ENCODE measurements around the gene GGCX.

Gene GGCX

GRCh38 chr2:85584857-85585780 lies 23.8 kb upstream of the GGCX start:
- Histone ChIP-seq H3K4me1 (ENCODE audit: insufficient read depth, insufficient read length) (peaks cover 7% of the 10 kb centered on the region), H3K27me3 (ENCODE audit: insufficient read depth, insufficient read length) (peaks cover 51% of the 10 kb centered on the region), H3K4me3 (ENCODE audit: insufficient read length, low read depth) (peak overlapping the region; percentile 43), H3K9me3 (ENCODE audit: insufficient read depth, low read length) (no peaks in the 10 kb centered on the region), H3K36me3 (ENCODE audit: insufficient read depth, insufficient read length, low read length) (no peaks in the 10 kb centered on the region), H3K9ac (ENCODE audit: insufficient read length, low read depth) (peak overlapping the region; percentile 56)
- no peak for DNase-seq (ENCODE audit: low read depth, low spot score)
- TF ChIP-seq SUZ12 (IDR thresholded peaks at IDR 0.05; ENCODE audit: extremely low read depth, insufficient read depth, insufficient read length) (no peak), ZNF274 (IDR thresholded peaks at IDR 0.05; ENCODE audit: low read depth, low read length) (no peak), YY1 (IDR thresholded peaks at IDR 0.05; ENCODE audit: insufficient read depth, insufficient read length) (no peak)

DNA sequence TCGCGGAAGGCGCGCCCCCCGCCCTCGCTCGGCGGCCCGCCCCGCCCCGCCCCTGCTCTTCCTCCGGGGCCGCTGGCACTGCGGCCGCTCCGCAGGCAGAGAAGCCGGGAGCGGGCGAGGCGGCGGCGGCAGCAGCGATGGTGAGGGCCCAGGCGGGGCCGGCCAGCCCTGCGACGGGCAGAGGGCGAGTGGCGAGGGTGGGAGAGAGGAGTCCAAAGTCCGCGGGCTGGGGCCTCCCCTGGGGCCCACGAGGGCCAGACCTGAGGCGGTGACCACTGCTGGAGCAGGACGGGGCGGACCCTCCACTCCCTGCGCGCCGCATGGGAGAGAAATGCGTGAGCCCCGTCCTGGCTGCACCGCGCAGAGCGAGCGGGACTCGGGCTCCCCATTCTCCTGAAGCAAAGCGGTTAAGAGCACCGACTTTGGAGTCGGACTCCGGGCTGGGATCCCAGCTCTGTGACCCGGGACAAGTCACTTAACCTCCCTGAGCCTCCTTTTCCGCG lies 23.1 kb upstream of the GGCX start, which contains the start of gene VAMP5:
Gene VAMP5 (plus strand): TSS at position 78 of the 503 bp plus-strand sequence. CDS start 60 bp downstream, at position 138.
- Histone ChIP-seq H3K9ac (ENCODE audit: insufficient read length, low read depth) (peak within 1 kb of the TSS; percentile 56), H3K36me3 (ENCODE audit: insufficient read depth, insufficient read length, low read length) (no peaks in the 10 kb centered on the region), H3K9me3 (ENCODE audit: insufficient read depth, low read length) (no peaks in the 10 kb centered on the region), H3K27me3 (ENCODE audit: insufficient read depth, insufficient read length) (peaks cover 51% of the 10 kb centered on the region), H3K4me3 (ENCODE audit: insufficient read length, low read depth) (peak within 1 kb of the TSS; percentile 43), H3K4me1 (ENCODE audit: insufficient read depth, insufficient read length) (peaks cover 7% of the 10 kb centered on the region)
- TF ChIP-seq SUZ12 (IDR thresholded peaks at IDR 0.05; ENCODE audit: extremely low read depth, insufficient read depth, insufficient read length) (no peak), ZNF274 (IDR thresholded peaks at IDR 0.05; ENCODE audit: low read depth, low read length) (no peak), YY1 (IDR thresholded peaks at IDR 0.05; ENCODE audit: insufficient read depth, insufficient read length) (no peak)
- DNase-seq (ENCODE audit: low read depth, low spot score) = no peak

GRCh38 chr2:85583667-85584353 lies 22.5 kb upstream of the GGCX start:
- Histone ChIP-seq H3K9me3 (ENCODE audit: insufficient read depth, low read length) (no peaks in the 10 kb centered on the region), H3K9ac (ENCODE audit: insufficient read length, low read depth) (no peak overlapping the region), H3K4me3 (ENCODE audit: insufficient read length, low read depth) (no peak overlapping the region), H3K36me3 (ENCODE audit: insufficient read depth, insufficient read length, low read length) (no peaks in the 10 kb centered on the region), H3K4me1 (ENCODE audit: insufficient read depth, insufficient read length) (peaks cover 7% of the 10 kb centered on the region), H3K27me3 (ENCODE audit: insufficient read depth, insufficient read length) (peaks cover 51% of the 10 kb centered on the region)
- DNase-seq (ENCODE audit: low read depth, low spot score) = no peak
- TF ChIP-seq ZNF274 (IDR thresholded peaks at IDR 0.05; ENCODE audit: low read depth, low read length) = no peak
- TF ChIP-seq SUZ12 (IDR thresholded peaks at IDR 0.05; ENCODE audit: extremely low read depth, insufficient read depth, insufficient read length) = no peak
- no peak for TF ChIP-seq YY1 (IDR thresholded peaks at IDR 0.05; ENCODE audit: insufficient read depth, insufficient read length)

- Histone ChIP-seq H3K9ac (ENCODE audit: insufficient read length, low read depth) (no peak overlapping the region), H3K4me1 (ENCODE audit: insufficient read depth, insufficient read length) (peaks cover 7% of the 10 kb centered on the region), H3K9me3 (ENCODE audit: insufficient read depth, low read length) (no peaks in the 10 kb centered on the region), H3K36me3 (ENCODE audit: insufficient read depth, insufficient read length, low read length) (no peaks in the 10 kb centered on the region), H3K27me3 (ENCODE audit: insufficient read depth, insufficient read length) (peaks cover 51% of the 10 kb centered on the region), H3K4me3 (ENCODE audit: insufficient read length, low read depth) (no peak overlapping the region)
- TF ChIP-seq YY1 (IDR thresholded peaks at IDR 0.05; ENCODE audit: insufficient read depth, insufficient read length) (no peak), SUZ12 (IDR thresholded peaks at IDR 0.05; ENCODE audit: extremely low read depth, insufficient read depth, insufficient read length) (no peak), ZNF274 (IDR thresholded peaks at IDR 0.05; ENCODE audit: low read depth, low read length) (no peak)
- DNase-seq (ENCODE audit: low read depth, low spot score) = no peak
These were observed 21.2 kb upstream of the GGCX start for GRCh38 chr2:85582492-85582891.

DNA sequence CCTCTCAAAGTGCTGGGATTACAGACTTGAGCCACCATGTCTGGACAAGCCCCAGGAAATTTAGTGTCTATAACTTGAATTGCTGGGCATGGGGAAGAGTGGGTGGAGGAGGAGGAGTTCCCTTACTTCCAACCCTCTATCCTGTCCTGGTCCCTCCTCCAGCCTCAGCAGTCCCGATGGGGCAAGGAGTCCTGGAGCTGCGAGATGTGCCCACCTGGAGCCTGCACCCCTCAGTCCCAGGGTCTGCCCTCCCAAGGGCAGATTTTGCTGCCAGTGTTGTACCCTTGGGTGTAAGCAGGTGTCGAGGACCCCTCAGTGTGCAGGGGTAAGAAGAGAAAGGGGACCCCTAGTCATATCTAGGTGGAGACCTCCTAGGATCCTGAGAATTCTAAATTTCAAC lies 18.9 kb upstream of the GGCX start:
- H3K4me1 ChIP-seq (ENCODE audit: insufficient read depth, insufficient read length) = peaks cover 6% of the 10 kb centered on the region
- H3K4me3 ChIP-seq (ENCODE audit: insufficient read length, low read depth) = no peak overlapping the region
- H3K9ac ChIP-seq (ENCODE audit: insufficient read length, low read depth) = peak overlapping the region; percentile 21
- no peak for TF ChIP-seq YY1 (IDR thresholded peaks at IDR 0.05; ENCODE audit: insufficient read depth, insufficient read length)
- TF ChIP-seq ZNF274 (IDR thresholded peaks at IDR 0.05; ENCODE audit: low read depth, low read length) = no peak
- no peak for TF ChIP-seq SUZ12 (IDR thresholded peaks at IDR 0.05; ENCODE audit: extremely low read depth, insufficient read depth, insufficient read length)
- H3K27me3 ChIP-seq (ENCODE audit: insufficient read depth, insufficient read length) = peaks cover 46% of the 10 kb centered on the region
- no peaks in the 10 kb centered on the region for H3K36me3 ChIP-seq (ENCODE audit: insufficient read depth, insufficient read length, low read length)
- no peaks in the 10 kb centered on the region for H3K9me3 ChIP-seq (ENCODE audit: insufficient read depth, low read length)
- no peak for DNase-seq (ENCODE audit: low read depth, low spot score)

GRCh38 chr2:85579266-85579935 lies 18.1 kb upstream of the GGCX start:
- peaks cover 38% of the 10 kb centered on the region for H3K27me3 ChIP-seq (ENCODE audit: insufficient read depth, insufficient read length)
- H3K9me3 ChIP-seq (ENCODE audit: insufficient read depth, low read length) = no peaks in the 10 kb centered on the region
- H3K36me3 ChIP-seq (ENCODE audit: insufficient read depth, insufficient read length, low read length) = no peaks in the 10 kb centered on the region
- H3K9ac ChIP-seq (ENCODE audit: insufficient read length, low read depth) = peak overlapping the region; percentile 47
- no peak for TF ChIP-seq SUZ12 (IDR thresholded peaks at IDR 0.05; ENCODE audit: extremely low read depth, insufficient read depth, insufficient read length)
- no peak for TF ChIP-seq ZNF274 (IDR thresholded peaks at IDR 0.05; ENCODE audit: low read depth, low read length)
- no peak for TF ChIP-seq YY1 (IDR thresholded peaks at IDR 0.05; ENCODE audit: insufficient read depth, insufficient read length)
- no peak for DNase-seq (ENCODE audit: low read depth, low spot score)
- H3K4me3 ChIP-seq (ENCODE audit: insufficient read length, low read depth) = no peak overlapping the region
- H3K4me1 ChIP-seq (ENCODE audit: insufficient read depth, insufficient read length) = no peaks in the 10 kb centered on the region
